Stimulated activated CD8-positive, alpha-beta memory T cell treated with anti-CD3 and anti-CD28 coated beads, Interleukin-12 subunit alpha, Interleukin-12 subunit beta, amount 100 ng/mL, for 24 hours (primary cell): ENCODE results near the gene CADM1.
"Not testable (repeated sequence)": the region's sequence is repeated elsewhere in the genome, so short reads cannot be mapped to it uniquely, and the experiment has no call there.

Source experiments
- DNase-seq: peaks from one replicate; pipeline ENCODE4 v3.0.0-alpha.2; 2020; ENCODE audit errors: extremely low read depth

The CADM1 gene

GRCh38 chr11:115476463-115477286 is 27.5 kb downstream of the CADM1 start:
- DNase-seq, result no peak

GRCh38 chr11:115475564-115475963 is 28.7 kb downstream of the CADM1 start:
- DNase-seq, result no peak

GRCh38 chr11:115474306-115474705 is 29.9 kb downstream of the CADM1 start:
- DNase-seq, result not testable (repeated sequence)

DNA sequence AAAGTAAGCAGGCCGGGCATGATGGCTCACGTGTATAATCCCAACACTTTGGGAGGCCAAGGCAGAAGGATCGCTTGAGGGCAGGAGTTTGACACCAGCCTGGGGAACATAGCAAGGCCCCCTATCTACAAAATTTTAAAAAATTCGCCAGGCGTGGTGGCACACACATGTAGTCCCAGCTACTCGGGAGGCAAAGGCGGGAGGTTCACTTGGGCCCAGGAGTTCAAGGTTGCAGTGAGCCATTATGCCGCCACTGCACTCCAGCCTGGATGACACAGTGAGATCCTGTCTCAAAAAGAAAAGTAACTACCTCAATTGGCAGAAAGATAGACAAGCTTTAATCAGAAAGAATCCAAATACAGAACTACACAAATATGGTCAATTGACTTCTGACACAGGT is 31.0 kb downstream of the CADM1 start:
- no peak for DNase-seq

GRCh38 chr11:115471367-115471766 is 32.8 kb downstream of the CADM1 start:
- DNase-seq, result no peak

DNA sequence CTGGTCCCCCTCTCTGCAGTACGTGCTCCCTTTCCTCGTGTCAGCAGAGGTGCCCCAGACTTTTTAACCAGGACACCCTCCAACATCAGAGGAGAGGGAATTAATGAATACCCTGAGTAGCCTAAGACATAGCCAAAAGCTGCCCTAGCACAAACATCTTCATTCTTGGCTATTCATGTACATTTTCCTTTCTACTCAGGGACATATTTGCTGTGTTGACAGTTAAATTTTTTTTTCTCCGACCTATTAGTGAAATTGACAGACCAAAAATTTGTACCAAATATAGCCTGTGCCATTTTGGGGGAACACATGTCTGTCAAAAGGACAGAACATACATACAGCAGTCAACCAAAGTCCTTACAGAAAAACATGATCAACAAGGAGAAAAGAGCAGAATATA is 33.3 kb downstream of the CADM1 start:
- no peak for DNase-seq

- no peak for DNase-seq
Measured at GRCh38 chr11:115469361-115469760, 34.9 kb downstream of the CADM1 start.

- no peak for DNase-seq
Measured at GRCh38 chr11:115466122-115466521, 38.1 kb downstream of the CADM1 start.

DNA sequence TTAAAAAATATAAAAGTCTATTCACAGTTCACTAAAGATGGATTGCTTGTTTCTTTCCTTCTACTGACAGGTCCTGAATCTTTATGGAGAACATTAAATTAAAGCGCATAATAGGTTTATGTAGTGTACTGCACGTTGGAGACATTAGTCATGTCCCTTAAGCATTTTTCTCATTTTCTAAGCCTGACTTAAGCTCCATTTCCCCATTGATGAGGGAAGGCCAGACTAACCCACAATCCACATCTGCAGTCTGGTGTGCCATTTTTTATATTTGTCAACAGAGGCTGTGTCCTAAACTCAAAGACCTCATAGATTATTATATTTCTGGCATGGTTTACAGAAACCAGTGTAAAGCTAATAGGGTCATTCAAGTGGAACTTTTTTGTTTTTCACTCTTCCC is 39.9 kb downstream of the CADM1 start:
- DNase-seq, result no peak

DNA sequence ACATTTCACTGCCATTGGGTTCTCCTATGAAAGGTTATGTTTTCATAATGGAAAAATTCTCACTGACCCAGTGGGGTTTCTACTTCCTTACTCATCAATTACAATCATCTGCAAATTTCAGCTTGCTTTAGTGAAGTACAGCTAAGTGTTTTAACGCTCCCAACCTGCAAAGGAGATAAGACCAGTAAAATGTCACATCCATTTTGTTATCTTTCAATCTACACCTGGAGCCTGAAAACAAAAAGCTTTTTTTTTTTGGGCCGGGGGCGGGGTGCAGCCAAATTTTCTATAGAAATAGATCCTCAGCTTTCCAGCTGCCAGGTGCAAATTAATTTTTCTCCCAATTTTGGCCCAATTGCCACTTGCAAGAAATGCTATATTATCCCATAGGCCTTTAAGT is 40.6 kb downstream of the CADM1 start:
- no peak for DNase-seq

DNA sequence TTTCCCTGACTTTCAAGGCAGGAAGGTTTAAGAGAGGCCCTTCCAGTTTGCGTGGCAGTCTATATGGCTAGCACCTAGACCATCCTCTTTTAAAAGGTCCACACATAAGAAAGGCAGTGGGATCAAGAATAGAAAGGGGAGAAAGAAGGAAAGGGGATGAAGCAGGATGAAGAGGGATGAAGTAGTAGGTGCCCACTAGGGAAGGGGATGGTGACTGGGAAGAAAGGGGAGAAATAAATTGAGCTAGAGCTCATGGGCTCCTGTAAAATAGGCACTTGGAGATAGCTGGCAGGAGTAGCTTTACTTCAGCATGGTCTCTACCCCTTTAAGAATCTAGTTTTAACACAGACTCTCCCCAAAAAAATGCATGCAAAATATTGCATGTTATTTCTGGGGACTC is 41.5 kb downstream of the CADM1 start:
- no peak for DNase-seq

GRCh38 chr11:115462004-115462541 is 42.1 kb downstream of the CADM1 start:
- DNase-seq, result no peak

GRCh38 chr11:115460512-115460911 is 43.7 kb downstream of the CADM1 start:
- no peak for DNase-seq

DNA sequence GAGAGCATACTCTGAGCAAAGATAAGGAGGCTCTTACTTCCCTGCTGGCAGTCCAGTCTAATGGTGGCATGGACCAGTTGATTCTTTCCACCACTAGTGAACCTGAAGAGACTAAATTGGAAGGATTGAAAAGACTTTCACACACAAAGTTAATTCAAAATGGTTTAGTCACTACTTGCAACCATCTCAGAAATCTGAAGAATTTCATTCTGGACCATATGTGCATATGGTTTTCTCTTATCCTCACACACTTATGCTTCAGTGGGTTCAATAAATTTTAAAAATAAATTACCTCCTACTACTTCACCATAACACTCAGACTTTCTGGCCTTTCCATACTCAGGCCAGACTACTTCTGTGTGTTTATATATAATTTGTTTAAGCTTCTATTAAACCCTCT is 44.7 kb downstream of the CADM1 start:
- no peak for DNase-seq

DNA sequence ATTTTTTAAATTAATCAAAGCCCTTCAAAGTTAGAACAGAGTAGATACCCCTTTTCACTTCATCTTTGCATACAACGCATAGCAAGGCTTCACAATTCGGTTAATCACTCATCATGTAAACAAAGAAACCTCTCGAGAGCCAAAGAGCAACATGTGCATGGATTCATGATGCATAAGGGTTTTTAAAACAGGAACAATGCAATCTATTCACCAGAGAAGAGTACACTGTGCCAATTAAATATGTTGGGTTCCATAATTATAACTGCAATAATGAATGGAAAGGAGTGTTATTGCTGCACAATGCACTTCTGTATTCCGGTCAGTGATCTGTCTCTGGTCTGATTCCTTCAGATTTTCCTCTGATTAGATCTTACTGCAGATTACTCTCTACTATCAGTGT is 45.3 kb downstream of the CADM1 start:
- DNase-seq, result no peak

GRCh38 chr11:115456019-115456418 is 48.2 kb downstream of the CADM1 start:
- DNase-seq, result no peak

GRCh38 chr11:115455613-115456012 is 48.6 kb downstream of the CADM1 start:
- DNase-seq, result no peak

DNA sequence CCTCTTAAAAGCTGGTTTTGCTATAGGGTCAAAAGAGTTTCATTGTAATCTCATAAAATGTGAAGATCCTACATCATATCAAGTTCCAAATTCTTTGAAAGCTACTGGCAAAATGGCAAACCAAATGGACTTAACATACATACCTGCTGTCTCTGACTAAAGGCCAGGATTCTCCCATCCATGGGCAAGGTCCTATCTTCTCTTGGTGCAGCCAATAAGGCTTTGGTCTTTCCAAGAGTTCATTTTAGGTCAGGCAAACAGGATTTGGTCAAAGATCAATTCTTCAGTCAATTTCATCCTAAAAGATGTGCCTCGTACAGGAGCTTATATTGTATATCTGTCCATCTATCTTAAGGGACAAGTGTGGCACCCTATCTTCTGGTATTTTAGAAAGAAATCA is 49.7 kb downstream of the CADM1 start:
- DNase-seq, result no peak

DNA sequence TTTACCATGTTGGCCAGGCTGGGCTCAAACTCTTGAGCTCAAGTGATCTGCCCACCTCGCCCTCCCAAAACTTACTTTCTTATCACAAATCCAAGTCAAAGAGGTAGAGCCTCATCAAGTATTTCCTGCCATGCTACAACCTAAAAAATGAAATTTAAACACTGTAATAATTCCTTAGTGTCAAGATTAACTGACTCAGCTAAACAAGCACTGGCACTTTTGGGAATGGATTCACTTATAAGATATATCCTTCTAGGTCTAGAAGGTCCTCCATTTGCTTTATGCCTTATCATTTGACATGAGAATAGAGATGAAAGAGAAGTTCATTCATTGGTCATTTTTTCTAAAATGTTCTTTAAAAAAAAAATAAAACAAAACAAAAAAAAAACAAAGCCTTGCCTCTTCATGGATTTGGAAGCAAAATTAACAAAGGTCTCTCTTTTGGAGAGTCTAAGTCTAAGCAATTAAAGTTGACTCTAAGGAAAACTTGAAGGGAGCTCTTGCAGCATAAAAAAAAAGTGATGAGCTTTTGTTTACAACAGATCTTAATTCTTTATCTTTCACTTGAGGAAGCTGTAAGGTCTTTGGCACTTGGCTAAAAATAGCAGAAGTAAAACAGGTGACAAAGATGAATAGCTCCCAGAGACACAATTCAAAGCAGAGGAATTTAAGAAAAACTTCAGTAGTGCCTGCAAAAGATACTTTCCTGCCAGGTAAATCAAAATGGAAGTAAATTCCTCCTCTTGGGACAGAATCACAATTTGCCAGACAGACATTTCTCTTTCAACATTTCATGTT is 50.3 kb downstream of the CADM1 start:
- no peak for DNase-seq

GRCh38 chr11:115452241-115452640 is 52.0 kb downstream of the CADM1 start:
- DNase-seq, result no peak

DNA sequence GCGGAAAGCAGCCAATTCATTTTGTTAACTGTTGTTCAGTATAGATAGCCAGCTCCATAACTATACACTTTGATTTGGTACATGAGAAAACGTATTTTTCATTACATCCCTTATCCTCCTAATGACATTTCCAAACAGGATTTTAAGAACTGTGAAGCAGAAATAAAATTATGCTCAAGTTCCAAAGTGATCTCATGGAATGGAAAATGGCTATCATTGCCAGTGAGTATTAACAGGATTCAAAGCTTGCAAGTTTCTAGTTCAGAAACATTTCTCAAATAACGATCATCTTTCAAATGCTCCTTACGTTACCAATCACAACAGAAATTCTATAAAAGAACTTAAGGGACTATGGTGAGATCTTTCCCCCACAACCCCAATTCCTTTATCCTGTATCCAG is 53.7 kb downstream of the CADM1 start:
- no peak for DNase-seq

GRCh38 chr11:115447273-115447864 is 56.8 kb downstream of the CADM1 start:
- DNase-seq, result no peak

GRCh38 chr11:115446214-115446613 is 58.0 kb downstream of the CADM1 start:
- no peak for DNase-seq
